Esophagus (tissue), 2 donors: ENCODE results near the gene LDLRAD4. TPM values are rescaled to one million over a fixed set of nuclear protein-coding genes. Genes with fewer than 3 reads are reported as not detected.

Experiments used
- H3K27ac ChIP-seq, 2 donors: one replicate each; pipeline ENCODE4 v1.5.1; 2013; ENCODE audit warnings: low read depth in 2 of 2, mild to moderate bottlenecking in 2 of 2, inconsistent platforms in 1 of 2, low read length in 1 of 2, moderate library complexity in 1 of 2
- H3K27me3 ChIP-seq, 2 donors: one replicate each; pipeline ENCODE4 v1.6.1; 2013; ENCODE audit warnings: low read length in 2 of 2, control low read depth in 1 of 2, mild to moderate bottlenecking in 1 of 2; ENCODE audit not compliant: insufficient read depth in 2 of 2, control insufficient read depth in 1 of 2
- H3K36me3 ChIP-seq, 2 donors: one replicate each; pipeline ENCODE4 v1.6.1; 2013; ENCODE audit warnings: low read length in 1 of 2; ENCODE audit not compliant: control insufficient read depth in 2 of 2, insufficient read depth in 2 of 2
- H3K4me1 ChIP-seq, 2 donors: one replicate each; pipeline ENCODE4 v1.6.1; 2013; ENCODE audit warnings: low read length in 1 of 2; ENCODE audit not compliant: control insufficient read depth in 2 of 2, insufficient read depth in 2 of 2
- H3K4me3 ChIP-seq, 2 donors: one replicate each; pipeline ENCODE4 v1.5.1; 2013; ENCODE audit warnings: low read length in 2 of 2, mild to moderate bottlenecking in 2 of 2, low read depth in 1 of 2, moderate library complexity in 1 of 2
- H3K9me3 ChIP-seq, 2 donors: one replicate each; pipeline ENCODE4 v1.6.1; 2013; ENCODE audit warnings: mild to moderate bottlenecking in 2 of 2, low read depth in 1 of 2, low read length in 1 of 2, moderate library complexity in 1 of 2; ENCODE audit not compliant: control insufficient read depth in 2 of 2, insufficient read depth in 1 of 2
- WGBS, 2 donors: extraction: QIAGEN DNeasy Blood & Tissue Kit; methylation state at CpG; one replicate each; pipeline ENCODE4 v1.1.7; 2013; 5-methylcytosine and 5-hydroxymethylcytosine counted together
- polyA plus RNA-seq, 2 donors: library from polyadenylated mRNA; stranded (reverse); fragments of 200-250 nt; gene quantifications; one replicate each; pipeline ENCODE4 v1.2.3, GENCODE V29; 2013
- donor health status: healthy with polysubstance abuse.
- donor health status: Bipolar disorder and iron deficiency.

LDLRAD4 gene
- polyA plus RNA-seq, 2 donors: 0.79 to 0.99 TPM

DNA sequence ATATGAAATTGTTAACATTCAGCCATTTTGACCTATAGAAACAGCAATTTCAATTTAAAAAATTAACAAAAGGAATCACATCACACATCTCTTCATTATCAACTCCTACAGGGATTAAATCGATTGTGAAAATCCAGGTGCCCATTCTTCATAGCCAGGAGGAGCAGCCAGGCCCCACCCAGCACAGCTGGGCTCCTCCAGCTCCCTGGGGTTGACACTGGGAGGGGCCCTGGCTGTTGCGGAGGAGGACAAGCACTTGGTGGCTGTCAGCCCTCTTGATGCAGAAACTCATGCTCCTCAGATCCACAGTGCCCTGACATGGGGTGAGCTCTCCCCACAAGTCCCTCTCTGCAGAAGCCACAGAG lies 408.0 kb downstream of the LDLRAD4 start:
- WGBS, 2 donors: 55 to 71% methylated on average over 2 of the region's 2 CpGs
- Histone ChIP-seq H3K36me3 (no peaks in the 10 kb centered on the region), H3K4me1 (no peaks in the 10 kb centered on the region), H3K27ac (no peak overlapping the region), H3K9me3 (no peaks in the 10 kb centered on the region), H3K27me3 (no peaks in the 10 kb centered on the region), H3K4me3 (no peak overlapping the region)

DNA sequence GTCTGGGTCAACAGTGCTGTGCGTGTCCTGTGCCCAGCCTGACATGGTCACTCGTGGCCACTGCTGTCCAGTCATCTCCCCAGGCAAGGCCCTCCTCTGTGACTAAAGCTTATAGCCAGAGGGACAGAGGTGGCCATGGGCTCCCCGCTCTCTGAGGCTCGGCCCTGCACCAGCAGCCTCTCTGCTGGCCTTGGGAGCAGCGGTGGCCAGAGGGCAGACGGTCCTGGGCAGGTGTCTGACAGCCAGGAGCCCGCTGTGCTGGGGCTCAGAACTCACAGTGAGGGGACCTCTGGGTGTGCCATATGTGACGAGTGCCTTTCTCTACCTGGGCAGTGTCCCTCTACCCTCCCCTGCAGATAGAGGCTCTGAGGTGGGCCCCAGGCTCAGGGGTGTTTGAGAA lies 409.1 kb downstream of the LDLRAD4 start:
- Histone ChIP-seq H3K27me3 (no peaks in the 10 kb centered on the region), H3K36me3 (no peaks in the 10 kb centered on the region), H3K27ac (no peak overlapping the region), H3K9me3 (peaks cover 0 to 5% of the 10 kb centered on the region in 2 donors), H3K4me1 (peaks cover 0 to 2% of the 10 kb centered on the region in 2 donors), H3K4me3 (no peak overlapping the region)
- WGBS, 2 donors: 91 to 92% methylated on average over 8 of the region's 8 CpGs

- Histone ChIP-seq H3K9me3 (peaks cover 0 to 5% of the 10 kb centered on the region in 2 donors), H3K4me3 (no peak overlapping the region), H3K36me3 (no peaks in the 10 kb centered on the region), H3K27me3 (no peaks in the 10 kb centered on the region), H3K27ac (no peak overlapping the region), H3K4me1 (peaks cover 0 to 2% of the 10 kb centered on the region in 2 donors)
- WGBS, 2 donors: 79 to 85% methylated on average over 9 of the region's 9 CpGs
Observed at GRCh38 chr18:13628211-13628610, 409.7 kb downstream of the LDLRAD4 start.

- no peak overlapping the region for H3K4me3 ChIP-seq
- 44 to 50% methylated on average over 8 of the region's 8 CpGs for WGBS, 2 donors
- no peaks in the 10 kb centered on the region for H3K36me3 ChIP-seq
- H3K27me3 ChIP-seq: no peaks in the 10 kb centered on the region
- H3K4me1 ChIP-seq: peaks cover 0 to 2% of the 10 kb centered on the region in 2 donors
- H3K9me3 ChIP-seq: peaks cover 0 to 5% of the 10 kb centered on the region in 2 donors
- H3K27ac ChIP-seq: no peak overlapping the region
Observed at GRCh38 chr18:13629841-13630715, 411.5 kb downstream of the LDLRAD4 start.

DNA sequence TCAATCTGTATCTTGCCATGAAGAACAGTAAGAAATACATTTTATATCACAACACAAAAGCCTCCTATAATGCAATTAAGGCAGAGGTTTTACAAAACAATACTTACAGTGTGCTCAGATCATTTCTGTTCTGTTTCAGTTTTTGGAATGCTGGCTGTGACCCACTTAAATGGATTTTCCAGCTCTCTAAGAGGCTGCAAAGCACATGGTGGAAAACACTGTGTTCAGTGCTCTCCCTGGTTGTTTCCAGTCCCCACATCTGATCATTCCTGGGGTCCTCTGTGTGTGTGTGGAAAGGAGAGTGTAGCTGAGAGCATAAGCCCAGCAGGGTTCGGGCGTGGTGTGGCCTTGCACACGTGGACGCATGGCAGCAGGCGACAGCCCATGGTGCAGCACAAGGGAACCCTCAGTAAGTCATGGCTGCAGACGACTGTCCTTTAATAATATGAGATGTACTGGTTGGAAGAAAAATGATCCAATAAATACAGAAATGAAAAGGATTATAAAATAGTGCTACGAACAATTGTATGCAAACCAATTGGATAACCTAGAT lies 412.2 kb downstream of the LDLRAD4 start:
- H3K36me3 ChIP-seq: no peaks in the 10 kb centered on the region

GRCh38 chr18:13633700-13634099 lies 415.1 kb downstream of the LDLRAD4 start:
- 94 to 97% methylated on average over 5 of the region's 5 CpGs for WGBS, 2 donors
- H3K4me1 ChIP-seq: peaks cover 0 to 2% of the 10 kb centered on the region in 2 donors
- H3K9me3 ChIP-seq: peaks cover 0 to 5% of the 10 kb centered on the region in 2 donors
- no peaks in the 10 kb centered on the region for H3K36me3 ChIP-seq
- H3K27me3 ChIP-seq: no peaks in the 10 kb centered on the region
- no peak overlapping the region for H3K27ac ChIP-seq
- no peak overlapping the region for H3K4me3 ChIP-seq

More for the DNA sequence above, 412.2 kb downstream of the LDLRAD4 start:
- H3K27me3 ChIP-seq: no peaks in the 10 kb centered on the region
- 83 to 85% methylated on average over 7 of the region's 7 CpGs for WGBS, 2 donors
- H3K4me1 ChIP-seq: peaks cover 0 to 2% of the 10 kb centered on the region in 2 donors
- no peak overlapping the region for H3K4me3 ChIP-seq
- no peak overlapping the region for H3K27ac ChIP-seq
- peaks cover 0 to 5% of the 10 kb centered on the region in 2 donors for H3K9me3 ChIP-seq

DNA sequence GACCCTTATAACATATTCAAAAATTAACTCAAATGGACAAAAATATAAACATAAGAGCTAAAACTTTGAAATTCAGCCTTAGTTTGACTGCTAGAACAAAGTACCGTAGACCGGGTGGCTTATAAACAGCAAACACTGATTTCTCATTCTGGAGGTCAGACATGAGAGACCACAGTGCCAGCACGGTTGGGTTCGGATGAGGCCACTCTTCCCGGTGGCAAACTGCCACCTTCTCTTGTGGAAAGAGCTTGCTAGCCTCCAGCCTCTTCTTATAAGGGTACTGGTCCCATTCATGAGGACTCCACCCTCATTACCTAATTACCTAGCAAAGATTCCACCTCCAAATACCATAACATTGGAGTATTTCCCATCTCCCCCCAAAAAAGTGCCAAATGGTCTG lies 416.5 kb downstream of the LDLRAD4 start:
- WGBS, 2 donors: 80 to 83% methylated on average over 5 of the region's 5 CpGs
- Histone ChIP-seq H3K9me3 (peaks cover 0 to 5% of the 10 kb centered on the region in 2 donors), H3K36me3 (no peaks in the 10 kb centered on the region), H3K27me3 (no peaks in the 10 kb centered on the region), H3K27ac (no peak overlapping the region), H3K4me1 (peaks cover 0 to 2% of the 10 kb centered on the region in 2 donors), H3K4me3 (no peak overlapping the region)

- no peaks in the 10 kb centered on the region for H3K27me3 ChIP-seq
- WGBS, 2 donors: 87 to 88% methylated on average over 10 of the region's 10 CpGs
- H3K36me3 ChIP-seq: no peaks in the 10 kb centered on the region
- no peak overlapping the region for H3K27ac ChIP-seq
- H3K4me1 ChIP-seq: peaks cover 0 to 3% of the 10 kb centered on the region in 2 donors
- H3K4me3 ChIP-seq: no peak overlapping the region
- no peaks in the 10 kb centered on the region for H3K9me3 ChIP-seq
Observed at GRCh38 chr18:13638719-13639595, 420.4 kb downstream of the LDLRAD4 start.

- no peaks in the 10 kb centered on the region for H3K36me3 ChIP-seq
- H3K9me3 ChIP-seq: no peaks in the 10 kb centered on the region
- H3K4me1 ChIP-seq: peaks cover 0 to 3% of the 10 kb centered on the region in 2 donors
- WGBS, 2 donors: 80 to 81% methylated on average over 10 of the region's 10 CpGs
- H3K27me3 ChIP-seq: no peaks in the 10 kb centered on the region
- no peak overlapping the region for H3K27ac ChIP-seq
- H3K4me3 ChIP-seq: no peak overlapping the region
Observed at GRCh38 chr18:13640266-13640860, 421.8 kb downstream of the LDLRAD4 start.
